Measurements from ENCODE around the gene SKIC8.
"Not testable (repeated sequence)": the region's sequence is repeated elsewhere in the genome, so short reads cannot be mapped to it uniquely, and the experiment has no call there.

SKIC8 gene

DNA sequence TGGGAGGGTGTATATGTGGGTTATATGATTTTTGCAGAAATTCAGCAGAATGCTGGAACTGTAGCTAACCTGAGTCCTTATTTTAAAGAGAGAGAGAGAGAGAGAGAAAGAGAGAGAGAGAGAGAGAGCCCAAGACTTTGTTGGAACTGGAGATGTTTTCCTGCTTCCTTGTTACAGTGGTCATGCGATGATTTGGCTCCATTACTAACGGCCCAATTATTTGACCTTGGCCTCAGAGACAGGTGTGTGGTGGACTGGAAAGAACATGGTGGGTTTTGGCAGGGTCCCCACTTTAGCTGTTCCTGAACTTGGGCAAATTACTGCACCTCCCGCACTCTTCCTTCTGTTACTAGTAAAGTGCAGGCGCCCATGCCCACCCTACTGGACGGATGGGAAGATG lies 50.3 kb downstream of the SKIC8 start:
- no peak for DNase-seq

GRCh38 chr15:78247911-78248310 lies 51.5 kb downstream of the SKIC8 start:
- DNase-seq, result no peak

DNA sequence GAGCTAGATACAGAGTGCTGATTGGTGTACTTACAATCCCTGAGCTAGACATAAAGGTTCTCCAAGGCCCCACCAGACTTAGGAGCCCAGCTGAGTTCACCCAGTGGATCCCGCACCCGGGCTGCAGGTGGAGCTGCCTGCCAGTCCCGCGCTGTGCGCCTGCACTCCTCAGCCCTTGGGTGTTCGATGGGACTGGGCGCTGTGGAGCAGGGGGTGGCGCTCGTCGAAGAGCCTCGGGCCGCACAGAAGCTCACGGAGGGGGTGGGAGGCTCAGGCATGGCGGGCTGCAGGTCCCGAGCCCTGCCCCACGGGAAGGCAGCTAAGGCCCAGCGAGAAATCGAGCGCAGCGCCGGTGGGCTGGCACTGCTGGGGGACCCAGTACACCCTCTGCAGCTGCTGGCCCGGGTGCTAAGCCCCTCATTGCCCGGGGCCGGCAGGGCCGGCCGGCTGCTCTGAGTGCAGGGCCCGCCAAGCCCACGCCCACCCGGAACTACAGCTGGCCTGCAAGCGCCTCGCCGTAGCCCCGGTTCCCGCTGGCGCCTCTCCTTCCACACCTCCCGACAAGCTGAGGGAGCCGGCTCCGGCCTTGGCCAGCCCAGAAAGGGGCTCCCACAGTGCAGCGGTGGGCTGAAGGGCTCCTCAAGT lies 53.3 kb downstream of the SKIC8 start:
- DNase-seq, result not testable (repeated sequence)

GRCh38 chr15:78245392-78245791 lies 54.0 kb downstream of the SKIC8 start:
- not testable (repeated sequence) for DNase-seq

GRCh38 chr15:78244893-78245292 lies 54.5 kb downstream of the SKIC8 start:
- no peak for DNase-seq

DNA sequence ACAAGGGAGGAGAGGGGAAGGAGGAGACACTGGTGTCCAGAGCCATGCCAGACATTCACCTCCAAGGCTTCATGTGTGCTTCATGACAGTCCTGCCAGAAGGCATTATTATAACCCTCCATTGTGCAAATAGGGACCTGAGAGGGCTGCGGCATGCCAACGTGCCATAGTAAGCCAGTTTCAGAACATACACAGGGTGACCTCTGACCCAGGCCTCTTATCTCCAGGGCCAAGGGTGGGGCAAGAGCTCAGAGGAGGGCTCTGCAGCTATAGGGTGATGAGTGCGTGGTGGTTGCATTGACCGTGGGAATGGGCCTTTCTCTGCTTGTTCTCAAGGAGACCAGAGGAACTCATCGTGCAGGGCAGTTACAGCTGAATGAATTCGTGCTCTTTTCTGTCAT lies 55.3 kb downstream of the SKIC8 start:
- no peak for DNase-seq

DNA sequence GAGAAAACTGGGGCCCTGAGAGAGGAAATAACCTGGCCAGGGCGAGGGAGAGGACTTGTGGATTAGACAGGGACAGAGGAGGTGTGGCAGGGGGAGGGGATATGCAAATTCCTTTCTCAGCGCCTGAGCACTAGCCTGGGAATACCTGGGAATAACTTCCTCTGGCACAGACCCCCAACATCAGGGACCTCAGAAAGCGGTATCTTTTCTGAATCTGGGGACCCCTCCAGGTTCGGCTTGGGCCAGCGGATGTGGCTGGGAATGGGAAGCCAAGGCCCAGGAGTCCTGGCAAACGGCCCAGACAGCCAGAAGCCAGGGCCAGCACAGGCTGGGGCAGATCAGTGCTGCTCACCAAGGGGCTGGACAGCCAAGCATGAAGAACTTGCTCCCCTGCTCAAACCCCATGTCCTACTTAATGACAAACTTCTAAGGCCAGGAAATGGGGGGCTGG lies 55.9 kb downstream of the SKIC8 start:
- no peak for DNase-seq

- no peak for DNase-seq
Observed at GRCh38 chr15:78243058-78243457, 56.4 kb downstream of the SKIC8 start.

DNA sequence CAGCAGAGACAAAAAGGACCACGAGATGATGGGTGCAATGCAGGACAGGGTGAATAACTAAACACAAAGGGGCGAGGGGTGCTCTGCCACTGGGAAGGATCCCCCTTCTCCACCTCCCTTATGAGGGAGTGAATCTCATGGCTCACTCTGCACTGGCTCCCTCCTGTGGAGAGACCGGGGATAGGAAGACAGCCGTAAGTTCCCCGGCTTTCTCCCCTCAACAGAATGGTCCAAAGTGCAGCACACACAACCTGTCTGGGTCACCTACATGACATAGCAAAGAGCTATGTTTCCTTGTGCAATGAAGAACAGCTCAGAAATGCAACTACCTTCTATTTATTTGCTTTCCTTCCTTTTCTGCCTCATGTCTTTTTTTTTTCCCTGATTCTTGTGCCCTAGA lies 57.3 kb downstream of the SKIC8 start:
- peak; percentile 34 for DNase-seq

DNA sequence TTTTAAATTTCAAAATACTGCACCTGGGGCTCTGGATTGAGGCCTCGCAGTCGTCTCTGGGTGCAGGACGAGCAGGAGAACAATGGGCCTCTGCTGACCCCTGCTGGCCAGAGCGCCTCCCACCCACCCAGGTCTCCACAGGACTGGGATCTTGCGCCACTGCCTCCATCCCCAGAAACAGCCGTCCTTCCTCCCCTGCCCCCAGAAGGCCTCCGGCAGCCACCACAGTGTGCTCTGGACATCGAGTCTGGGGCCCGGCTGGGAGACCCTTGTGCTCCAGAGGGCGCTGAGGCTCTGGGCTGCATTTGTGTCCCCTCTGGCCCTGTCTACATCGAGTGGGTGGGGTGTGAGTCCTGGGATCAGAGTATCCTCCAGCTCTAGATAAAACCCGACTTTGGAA lies 58.4 kb downstream of the SKIC8 start:
- peak; percentile 83 for DNase-seq

DNA sequence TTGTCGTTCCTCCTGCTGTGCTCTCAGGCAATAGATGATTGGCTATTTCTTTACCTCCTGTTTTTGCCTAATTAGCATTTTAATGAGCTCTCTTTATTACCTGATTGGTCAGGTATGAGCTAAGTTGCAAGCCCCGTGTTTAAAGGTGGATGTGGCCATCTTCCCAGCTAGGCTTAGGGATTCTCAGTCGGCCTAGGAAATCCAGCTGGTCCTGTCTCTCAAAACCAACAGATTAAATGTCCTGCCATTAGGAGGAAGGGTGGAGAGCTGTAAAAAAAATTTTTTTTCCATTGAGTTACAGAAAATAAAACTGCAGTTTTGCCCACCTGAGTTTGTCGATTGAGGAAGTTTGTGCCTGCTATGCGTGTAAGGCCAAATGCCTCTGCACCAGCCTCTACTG lies 59.6 kb downstream of the SKIC8 start:
- no peak for DNase-seq

DNA sequence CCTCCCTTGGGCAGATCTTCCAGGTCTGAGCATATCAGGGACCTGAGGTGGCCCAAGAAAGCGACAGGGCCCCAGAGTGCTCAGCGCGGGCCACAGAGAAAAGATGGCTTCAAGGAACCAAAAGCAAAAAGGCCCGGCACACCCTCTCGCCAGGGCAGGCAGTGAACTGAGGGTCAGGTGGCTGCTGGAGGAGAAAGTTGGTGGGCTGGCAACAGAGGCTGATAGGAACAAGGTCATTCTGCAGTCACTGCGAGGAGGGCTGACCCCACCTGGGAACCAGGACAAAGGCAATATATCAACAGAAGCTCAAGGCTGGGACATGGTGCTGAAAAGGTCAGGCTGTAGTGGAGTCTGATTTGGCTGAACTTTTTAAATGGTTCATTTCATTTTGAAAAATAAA lies 62.3 kb downstream of the SKIC8 start:
- DNase-seq, result no peak

- DNase-seq, result no peak
Observed at GRCh38 chr15:78236491-78236890, 62.9 kb downstream of the SKIC8 start.

DNA sequence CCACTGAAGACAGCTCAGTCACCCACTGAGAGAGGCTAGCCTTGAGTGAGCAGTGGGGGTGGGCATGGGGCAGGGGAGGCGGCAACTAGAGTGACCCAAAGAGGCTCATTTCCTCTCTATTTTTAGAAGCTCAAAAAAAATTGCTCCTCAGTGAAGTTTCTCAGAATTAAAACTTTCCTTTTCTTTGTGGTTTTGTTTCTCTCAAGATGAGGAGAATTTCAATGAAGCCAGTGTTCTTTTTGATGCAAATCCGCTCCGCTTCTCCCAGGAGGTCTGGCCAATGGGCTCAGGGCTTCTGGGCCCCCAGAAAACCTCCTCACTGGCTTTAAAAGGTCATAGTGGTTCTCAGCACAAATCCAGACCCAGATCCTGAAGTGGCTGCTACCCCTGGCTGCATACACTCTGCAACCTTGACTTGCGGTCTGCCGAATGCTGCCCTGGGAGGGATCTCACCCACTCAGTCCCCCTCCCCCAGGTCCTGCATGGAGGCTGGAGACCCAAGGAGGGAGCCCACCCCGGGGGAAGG lies 64.8 kb downstream of the SKIC8 start, which contains the start of gene ACSBG1:
Gene ACSBG1, minus strand, starts transcription at position 51 of the 526 bp plus-strand sequence. CDS start 64 bp downstream, outside the sequence.
- no peak for DNase-seq

GRCh38 chr15:78233496-78233895 lies 65.9 kb downstream of the SKIC8 start:
- DNase-seq, result no peak
